GM18873 (cell line): Measurements from ENCODE around the gene CATSPERD.

Experiments
- ATAC-seq: cut with Tn5 transposase; IDR thresholded peaks from one replicate; pipeline ENCODE4 v1.9.1; 2021; ENCODE audit warnings: mild to moderate bottlenecking, moderate library complexity, moderate number of reproducible peaks; ENCODE audit not compliant: unreplicated experiment, low FRiP score

Gene CATSPERD

DNA sequence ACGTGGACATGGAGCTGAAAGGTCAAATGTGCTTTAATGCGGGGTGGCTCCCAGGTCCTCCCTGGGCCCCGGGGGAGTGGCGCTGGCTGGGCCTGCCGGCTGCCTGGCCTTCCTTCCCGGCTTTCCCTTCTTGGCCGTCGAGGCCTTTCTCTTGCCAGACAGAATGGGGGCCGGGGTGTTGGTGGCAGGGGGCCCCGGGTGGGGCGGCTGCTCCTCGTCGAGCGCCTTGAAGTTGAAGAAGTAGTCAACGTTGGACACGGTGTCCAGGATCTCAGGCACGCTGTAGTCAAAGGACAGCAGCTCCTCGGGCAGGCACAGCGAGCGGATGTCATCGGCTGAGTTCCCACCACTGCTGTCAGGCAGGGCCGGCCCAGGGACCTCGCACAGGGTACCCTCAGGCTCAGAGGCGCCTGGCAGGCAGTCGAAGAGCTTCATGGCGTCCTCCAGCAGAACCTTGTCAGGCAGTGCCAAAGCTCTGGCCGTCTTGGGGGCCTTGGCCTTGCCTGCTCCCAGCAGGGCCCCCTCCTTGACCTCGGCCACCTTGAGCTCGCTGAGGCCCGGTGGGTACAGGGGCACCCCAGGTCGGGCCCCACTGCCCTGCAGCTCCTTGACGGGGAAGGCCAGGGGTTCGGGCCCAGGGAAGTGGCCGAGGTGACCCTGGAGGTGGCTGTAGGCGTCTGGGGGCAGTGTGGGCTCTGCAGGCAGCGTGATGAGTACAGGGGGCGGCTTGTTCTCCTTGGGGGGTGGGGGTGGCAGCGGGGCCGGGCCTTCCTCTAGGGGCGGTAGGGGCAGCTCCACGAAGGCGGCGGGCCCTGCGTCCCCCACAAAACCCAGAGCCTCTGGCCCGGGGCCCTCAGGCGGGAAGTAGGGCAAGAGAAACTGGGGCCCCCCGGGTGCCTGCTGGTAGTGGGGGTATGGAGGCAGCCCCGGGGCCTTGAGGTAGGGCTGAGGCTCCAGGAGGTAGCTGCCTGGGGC, 62.8 kb downstream of the CATSPERD start:
- ATAC-seq, result no peak

DNA sequence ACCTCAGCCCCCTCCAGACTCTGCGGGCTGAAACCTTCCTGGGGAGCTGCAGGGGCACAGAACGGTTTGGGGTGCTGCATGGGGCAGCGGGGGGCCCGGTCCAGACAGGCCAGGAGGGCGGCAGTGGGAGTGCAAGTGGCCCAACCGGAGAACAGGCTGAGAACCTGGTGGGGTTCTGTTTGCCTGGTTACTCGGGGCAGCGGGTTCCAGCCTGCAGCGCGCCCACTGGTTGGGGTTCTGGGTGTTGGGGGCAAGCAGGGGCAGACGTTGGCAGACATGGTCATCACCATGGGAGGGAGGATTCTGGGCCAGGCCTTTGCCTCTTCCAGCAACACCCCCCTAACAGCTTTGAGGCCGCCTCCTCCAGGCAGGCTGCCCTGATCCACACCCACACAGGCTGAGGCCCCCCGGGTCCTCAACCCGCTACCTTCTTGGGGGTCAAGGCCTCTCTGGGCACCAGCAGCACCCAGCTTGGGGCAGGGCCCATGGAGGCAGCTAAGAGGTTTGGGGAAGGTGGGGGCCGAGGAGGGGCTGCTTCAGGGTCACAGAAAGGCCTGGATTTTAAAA, 64.2 kb downstream of the CATSPERD start, which contains the start of gene PRR22:
Gene PRR22 (minus strand): TSS at position 166 of the 567 bp plus-strand sequence. CDS start 86 bp downstream, at position 80.
- ATAC-seq, result no peak

GRCh38 chr19:5785423-5785822, 65.0 kb downstream of the CATSPERD start:
- no peak for ATAC-seq

DNA sequence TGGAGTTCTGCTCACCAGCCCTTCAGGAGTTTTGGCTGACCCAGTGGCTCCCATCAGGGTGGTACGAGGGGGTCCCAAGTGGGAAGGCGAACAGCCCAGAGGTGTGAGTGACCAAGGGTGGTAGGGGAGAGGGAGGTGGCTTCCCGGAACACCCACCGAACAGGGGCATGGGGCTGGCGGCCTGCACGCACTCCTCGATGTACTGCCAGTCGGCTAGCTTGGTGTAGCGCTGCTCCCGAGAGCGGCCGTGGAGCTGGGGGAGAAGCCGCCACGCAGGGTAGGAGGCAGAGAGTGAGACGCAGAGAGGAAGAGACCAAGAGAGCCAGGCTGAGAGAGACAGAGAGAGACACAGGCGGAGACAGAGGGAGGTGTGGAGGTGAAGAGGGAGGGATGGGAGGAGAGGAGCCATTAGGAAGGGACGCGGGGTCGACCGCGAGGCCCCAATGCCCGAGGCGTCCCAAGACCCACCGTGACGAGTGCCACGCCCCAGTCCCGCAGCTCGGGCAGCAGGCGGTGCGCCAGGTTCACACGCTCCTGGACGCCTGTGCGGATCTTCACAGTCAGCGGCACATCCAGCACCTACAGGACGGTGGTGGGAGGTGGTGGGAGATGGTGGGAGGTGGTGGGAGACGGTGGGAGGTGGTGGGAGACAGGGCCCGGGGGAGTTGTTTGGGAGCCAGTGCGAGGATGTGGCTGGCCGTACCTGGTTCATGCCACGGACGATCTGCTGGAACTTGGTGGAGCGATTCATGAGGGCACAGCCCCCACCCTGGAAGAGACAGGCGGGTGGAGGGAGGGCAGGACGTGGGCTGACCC, 66.4 kb downstream of the CATSPERD start:
- ATAC-seq, result no peak

DNA sequence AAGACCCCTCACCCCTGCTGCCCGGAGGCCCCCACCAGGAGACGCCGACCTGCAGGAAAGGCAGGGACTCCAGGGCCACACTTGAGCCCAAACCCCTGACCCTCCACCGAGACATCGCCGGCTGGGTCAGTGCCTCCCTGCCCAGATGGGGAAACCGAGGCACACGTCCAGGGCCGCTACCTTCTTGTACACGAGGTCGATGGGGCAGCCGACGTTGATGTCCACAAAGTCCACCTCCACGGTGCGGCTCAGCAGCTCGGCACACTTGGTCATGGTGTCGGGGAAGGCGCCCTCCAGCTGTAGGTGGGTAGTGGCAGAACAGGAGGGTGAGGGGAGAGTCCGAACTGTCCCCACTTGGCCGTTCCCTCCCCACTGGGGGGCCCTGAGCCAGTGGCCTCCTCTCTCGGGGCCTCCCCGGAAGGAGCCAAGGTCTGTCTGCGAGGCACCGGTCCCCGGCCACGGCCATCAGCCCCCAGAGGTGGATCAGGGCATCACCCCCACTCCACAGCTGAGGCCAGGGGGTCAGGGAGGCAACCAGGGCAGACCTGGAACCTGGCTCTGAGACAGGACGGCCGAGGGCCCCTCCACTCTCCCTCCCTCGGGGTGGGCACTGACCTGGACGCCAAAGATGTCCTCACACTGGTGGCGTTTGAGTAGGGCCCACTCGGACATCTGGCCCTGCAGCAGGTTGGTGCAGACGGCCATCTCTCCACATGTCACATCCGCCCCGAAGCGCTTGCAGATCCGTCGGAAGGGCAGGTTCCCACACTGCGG, 67.2 kb downstream of the CATSPERD start:
- ATAC-seq, result no peak

DNA sequence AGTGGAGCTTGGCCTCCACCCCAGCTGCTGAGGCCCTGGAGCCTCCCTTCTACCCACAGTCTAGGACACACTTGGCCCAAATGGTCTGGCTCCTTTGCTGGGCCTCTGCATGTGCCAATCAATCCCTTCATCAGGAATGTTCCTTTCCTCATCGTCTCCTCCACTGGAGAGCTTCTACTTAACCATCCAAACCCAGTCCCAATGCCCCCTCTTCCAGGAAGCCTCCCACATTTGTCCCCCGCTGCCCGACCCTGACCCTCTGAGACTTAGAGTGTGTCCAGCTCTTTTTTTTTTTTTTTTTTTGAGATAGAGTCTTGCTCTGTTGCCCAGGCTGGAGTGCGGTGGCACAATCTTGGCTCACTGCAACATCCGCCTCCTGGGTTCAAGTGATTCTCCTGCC, 68.0 kb downstream of the CATSPERD start:
- ATAC-seq, result no peak

DNA sequence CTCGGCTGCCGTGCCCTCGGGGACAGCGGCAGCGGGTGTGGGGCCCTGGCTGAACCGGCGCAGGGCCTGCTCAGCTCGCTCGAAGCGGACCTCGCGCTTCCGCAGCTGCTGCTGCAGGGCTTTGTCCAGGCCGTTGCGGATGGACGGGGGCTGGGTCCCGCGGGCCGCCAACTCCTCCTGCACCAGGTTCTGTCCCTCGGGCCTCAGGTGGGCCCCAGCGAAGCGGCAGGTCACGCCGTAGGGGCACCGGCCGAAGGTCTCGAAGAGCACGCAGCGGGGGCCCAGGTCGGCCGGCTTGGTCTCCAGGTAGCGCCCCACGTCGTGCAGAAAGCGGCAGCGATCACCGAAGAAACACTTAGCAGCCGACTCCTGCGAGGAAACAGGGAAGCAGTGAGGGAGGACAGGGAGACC, 68.9 kb downstream of the CATSPERD start:
- no peak for ATAC-seq

DNA sequence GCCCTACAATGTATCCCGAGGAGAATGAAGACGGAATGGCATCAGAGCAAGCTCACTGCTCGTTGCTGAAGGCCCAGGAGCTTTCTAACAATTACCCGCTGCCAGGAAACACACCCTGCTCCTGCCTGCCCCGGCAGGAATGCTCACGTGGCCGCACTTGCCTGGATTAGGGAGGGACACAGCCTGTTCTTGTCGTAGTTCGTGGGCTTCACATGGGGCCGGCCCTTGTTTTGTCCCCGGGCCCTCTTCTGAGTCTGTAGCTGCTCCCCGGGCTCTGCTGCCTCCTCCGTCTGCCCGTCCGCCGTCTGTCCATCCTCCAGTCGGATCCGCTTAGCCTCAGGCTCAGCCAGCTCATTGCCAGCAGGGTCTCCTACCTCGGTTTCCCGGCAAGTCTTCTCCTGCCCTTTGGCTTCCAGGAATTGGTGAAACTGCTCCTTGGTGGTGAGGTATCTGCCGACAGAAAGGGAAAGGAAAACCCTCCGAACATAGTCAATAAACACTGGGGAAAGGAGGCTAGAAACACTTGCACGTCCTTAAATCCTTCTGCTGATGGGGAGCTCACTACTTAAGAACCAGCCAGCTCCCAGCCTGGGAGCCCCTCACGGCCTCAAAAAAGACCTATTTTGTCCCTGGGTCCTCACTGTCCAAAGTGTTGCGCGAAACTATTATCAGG, 69.6 kb downstream of the CATSPERD start:
- ATAC-seq, result no peak

GRCh38 chr19:5790559-5791520, 70.4 kb downstream of the CATSPERD start, which contains the start of gene DUS3L:
Gene DUS3L, minus strand, starts transcription at chr19:5791163. Its CDS starts 22 bp downstream, at chr19:5791141.
- ATAC-seq, result peak; percentile 80

GRCh38 chr19:5792224-5792623, 71.8 kb downstream of the CATSPERD start:
- ATAC-seq, result no peak

DNA sequence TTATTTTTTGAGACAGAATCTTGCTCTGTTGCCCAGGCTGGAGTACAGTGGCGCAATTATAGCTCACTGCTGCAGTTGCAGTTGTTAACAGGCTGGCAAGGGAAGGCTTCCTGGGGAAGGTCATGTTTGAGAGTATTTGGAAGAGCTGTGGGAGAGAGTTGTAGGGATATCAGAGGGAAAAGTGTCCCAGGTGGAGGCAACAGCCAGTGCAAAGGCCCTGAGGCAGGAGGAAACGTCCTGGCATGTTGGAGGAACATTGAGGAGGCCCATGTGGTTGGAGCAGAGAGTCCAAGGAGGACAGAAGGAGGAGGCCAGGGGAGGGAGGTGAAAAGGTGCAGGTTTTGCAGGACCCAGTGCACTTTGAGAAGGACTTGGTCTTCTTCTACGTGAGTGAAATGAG, 72.8 kb downstream of the CATSPERD start:
- ATAC-seq, result no peak

DNA sequence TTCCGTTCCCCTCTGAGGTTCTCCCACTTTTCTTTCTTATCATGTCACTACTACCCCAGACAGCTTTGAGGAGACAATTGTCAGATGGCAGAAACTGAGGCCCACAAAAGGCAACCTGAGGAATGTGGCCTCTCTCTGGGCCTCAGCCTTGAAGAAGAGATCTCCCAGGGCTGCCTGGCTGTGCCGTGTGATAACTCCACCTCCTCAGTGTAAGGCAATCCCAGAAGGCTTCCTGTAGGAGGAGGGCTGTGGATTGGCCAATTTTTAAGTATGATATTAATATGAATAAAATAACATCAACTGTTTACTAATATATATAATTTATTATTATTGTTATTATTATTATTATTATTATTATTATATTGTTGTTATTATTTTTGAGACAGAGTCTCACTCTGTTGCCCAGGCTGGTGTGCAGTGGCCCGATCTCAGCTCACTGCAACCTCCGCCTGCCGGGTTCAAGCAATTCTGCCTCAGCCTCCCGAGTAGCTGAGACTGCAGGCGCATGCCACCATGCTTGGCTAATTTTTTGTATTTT, 75.0 kb downstream of the CATSPERD start:
- no peak for ATAC-seq

GRCh38 chr19:5798244-5798643, 77.8 kb downstream of the CATSPERD start:
- no peak for ATAC-seq

DNA sequence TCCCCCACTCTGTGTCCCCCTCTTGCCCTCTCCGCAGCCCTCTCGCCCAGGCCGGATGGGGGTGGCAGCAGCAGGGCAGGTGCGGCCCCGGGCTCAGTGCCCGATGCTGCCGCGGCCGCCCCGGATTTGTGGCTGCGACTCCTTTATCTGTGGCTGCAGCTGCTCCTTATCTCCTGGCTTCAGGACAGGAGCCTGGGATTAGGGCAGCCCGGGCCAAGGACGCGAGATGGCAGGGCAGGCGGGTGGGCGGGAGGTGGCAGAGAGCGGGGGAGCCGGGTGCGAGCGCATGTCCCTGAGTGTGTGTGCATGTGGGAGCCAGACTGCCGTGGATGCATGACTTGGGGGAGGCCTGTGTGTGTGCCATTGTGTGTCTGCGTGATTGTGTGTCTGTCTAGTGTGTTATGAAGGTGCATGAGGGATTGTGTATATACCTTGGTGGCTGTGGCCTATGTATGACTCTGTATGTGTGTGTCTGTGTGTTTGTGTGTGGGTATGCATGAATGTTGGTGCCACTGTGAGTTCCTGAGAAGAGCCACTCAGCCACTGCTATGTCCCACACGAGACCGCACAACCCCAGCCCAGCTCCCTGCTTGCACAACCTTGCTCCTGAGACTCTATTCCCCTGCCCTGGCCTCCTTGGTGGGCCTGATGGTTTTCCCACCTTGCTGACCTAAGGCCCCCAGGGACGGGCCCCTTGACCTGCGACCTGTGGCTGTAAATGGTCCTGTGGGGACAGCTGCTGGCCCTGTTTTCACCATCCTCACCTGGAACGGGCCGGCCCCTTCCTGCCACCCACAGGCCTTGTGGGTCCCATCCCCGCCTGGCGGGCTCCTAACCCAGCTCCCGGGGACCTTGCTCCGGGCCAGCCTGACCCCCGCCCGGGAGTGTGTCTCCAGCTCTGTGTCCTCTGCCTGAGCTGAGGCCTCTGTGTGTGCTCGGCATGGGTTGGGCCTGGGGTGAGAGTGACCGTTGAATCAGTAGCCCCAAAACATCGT, 79.1 kb downstream of the CATSPERD start:
- ATAC-seq, result no peak

GRCh38 chr19:5800361-5801270, 80.2 kb downstream of the CATSPERD start:
- no peak for ATAC-seq
